Peyer's patch (tissue), 4 donors: ENCODE data around the gene RBMS2.

Experiments used
- CTCF ChIP-seq, 6 experiments: fragments of 450-650 bp in 4 of 6; fragments of 200-600 bp in 2 of 6; sonication (generic) in 1 of 6; IDR thresholded peaks; one replicate each; pipeline ENCODE4 v1.5.1; 2017 to 2019; ENCODE audit warnings: antibody characterized with exemption in 6 of 6, mild to moderate bottlenecking in 3 of 6, moderate library complexity in 1 of 6
- POLR2A ChIP-seq, 2 donors: fragments of 450-650 bp; IDR thresholded peaks; one replicate each; pipeline ENCODE4 v1.5.1; 2017; ENCODE audit warnings: antibody characterized with exemption in 2 of 2, mild to moderate bottlenecking in 2 of 2, moderate library complexity in 2 of 2

GRCh38 chr12:56630180-56630632 is 108.6 kb downstream of the RBMS2 start, which contains the start of gene BAZ2A:
- TF ChIP-seq POLR2A (IDR thresholded peaks at IDR 0.05) (no peak), CTCF (IDR thresholded peaks at IDR 0.05) (no peak)
